Endodermal cell (in vitro differentiated cells): ENCODE measurements around the gene NSG1. TPM values are rescaled to one million over a fixed set of nuclear protein-coding genes. Genes with fewer than 3 reads are reported as not detected.

Experiments
- DNase-seq: peaks from one replicate; pipeline ENCODE4 v3.0.0-alpha.2; 2017
- H3K27ac ChIP-seq: 2 replicates; pipeline ENCODE4 v1.5.1; 2013; ENCODE audit warnings: mild to moderate bottlenecking, low read depth, low read length, moderate library complexity
- H3K27me3 ChIP-seq: 2 replicates; pipeline ENCODE4 v1.6.1; 2013; ENCODE audit warnings: mild to moderate bottlenecking, low read length, moderate library complexity; ENCODE audit not compliant: insufficient read depth, control insufficient read depth, poor library complexity, severe bottlenecking
- H3K36me3 ChIP-seq: 2 replicates; pipeline ENCODE4 v1.7.0; 2013; ENCODE audit warnings: mild to moderate bottlenecking, low read length, moderate library complexity; ENCODE audit not compliant: control insufficient read depth, insufficient read depth
- H3K4me1 ChIP-seq: one replicate; pipeline ENCODE4 v1.7.0; 2013; ENCODE audit warnings: low read length; ENCODE audit not compliant: control insufficient read depth, insufficient read depth
- H3K4me3 ChIP-seq: 2 replicates; pipeline ENCODE4 v1.5.1; 2013; ENCODE audit warnings: mild to moderate bottlenecking, low read length, moderate library complexity
- H3K9ac ChIP-seq: 2 replicates; pipeline ENCODE4 v1.6.1; 2013; ENCODE audit warnings: mild to moderate bottlenecking, low read length, moderate library complexity; ENCODE audit not compliant: poor library complexity, severe bottlenecking; ENCODE audit errors: extremely low read depth
- H3K9me3 ChIP-seq: 2 replicates; pipeline ENCODE4 v1.6.1; 2013; ENCODE audit warnings: mild to moderate bottlenecking, low read length, moderate library complexity; ENCODE audit not compliant: control insufficient read depth
- H3K27ac Mint-ChIP-seq: 2 replicates; pipeline ENCODE4 v1.8.0; 2020; ENCODE audit warnings: mixed read lengths
- H3K27me3 Mint-ChIP-seq: 2 replicates; pipeline ENCODE4 v1.8.0; 2021; ENCODE audit warnings: mild to moderate bottlenecking, mixed read lengths; ENCODE audit not compliant: insufficient read depth
- H3K36me3 Mint-ChIP-seq: 2 replicates; pipeline ENCODE4 v1.8.0; 2020; ENCODE audit warnings: low read depth, mixed read lengths
- H3K4me1 Mint-ChIP-seq: 2 replicates; pipeline ENCODE4 v1.8.0; 2020; ENCODE audit warnings: mixed read lengths
- H3K4me3 Mint-ChIP-seq: 2 replicates; pipeline ENCODE4 v1.8.0; 2020; ENCODE audit warnings: mild to moderate bottlenecking, moderate library complexity, mixed read lengths
- H3K9me3 Mint-ChIP-seq: 2 replicates; pipeline ENCODE4 v1.8.0; 2020; ENCODE audit warnings: mild to moderate bottlenecking, mixed read lengths
- CTCF ChIP-seq: fragments of 200-600 bp; sonication (generic); conservative IDR thresholded peaks from 2 replicates; pipeline ENCODE4 v1.5.0; 2021; ENCODE audit warnings: antibody characterized with exemption, mild to moderate bottlenecking
- WGBS, 2 experiments: methylation state at CpG; one replicate each; pipeline versions ENCODE4 v1.1.5 to v1.1.7; 2013; ENCODE audit warnings: missing lambda C conversion rate in 2 of 2, mixed read lengths in 1 of 2; ENCODE audit not compliant: insufficient coverage in 1 of 2, insufficient read length in 1 of 2; 5-methylcytosine and 5-hydroxymethylcytosine counted together
- total RNA-seq, 2 donors: library from RNA; stranded (reverse); fragmentation: NEBNext Ultra II Directional in 1 of 2; extraction: Animal tissue kit (Norgen Biotek cat#: 25700) in 1 of 2; gene quantifications; 2 replicates in 1 of 2; 3 replicates in 1 of 2; pipeline ENCODE4 v1.2.1, GENCODE V29; 2021

NSG1 gene
- total RNA-seq, 2 donors from 2014 or later = 1.8 to 6.0 TPM

DNA sequence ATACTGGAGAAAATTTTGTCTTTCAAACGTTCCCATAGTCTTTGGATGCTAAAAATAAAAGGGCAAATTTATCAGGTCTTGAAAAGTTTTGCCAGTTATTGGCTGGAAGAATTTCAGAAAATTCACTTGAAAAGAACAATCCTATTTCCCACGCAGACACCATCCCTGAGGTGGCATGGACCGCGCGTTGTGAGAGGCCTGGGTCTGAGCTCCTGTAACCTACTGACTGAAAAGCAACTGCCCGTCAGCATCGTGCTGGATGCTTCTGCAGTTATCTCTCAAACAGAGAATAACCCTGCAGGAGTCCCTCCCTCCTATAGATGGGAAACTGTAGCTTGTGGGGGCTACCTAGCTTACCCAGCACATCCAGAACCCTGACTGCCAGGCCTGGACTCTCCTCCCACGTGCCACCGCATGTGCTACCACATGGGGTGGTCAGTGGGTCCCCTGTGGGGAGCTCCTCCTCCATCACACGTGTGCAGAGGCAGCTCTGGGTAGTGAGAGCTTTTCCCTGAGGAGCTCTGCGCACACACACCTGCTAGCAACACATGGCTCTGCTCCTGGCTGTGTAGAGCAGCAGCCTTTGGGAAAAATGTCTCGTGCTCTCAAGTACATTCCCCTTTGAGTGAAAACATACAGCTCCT lies 36.1 kb downstream of the NSG1 start:
- peaks cover 37% of the 10 kb centered on the region for H3K4me1 Mint-ChIP-seq
- Histone ChIP-seq H3K4me3 (no peak overlapping the region), H3K4me1 (peaks cover 5% of the 10 kb centered on the region), H3K9ac (no peak overlapping the region), H3K36me3 (peaks cover 34% of the 10 kb centered on the region), H3K27me3 (no peaks in the 10 kb centered on the region), H3K27ac (no peak overlapping the region), H3K9me3 (no peaks in the 10 kb centered on the region)
- no peak for TF ChIP-seq CTCF
- WGBS, 2 experiments = 90 to 91% methylated on average over 10 to 12 of the region's 12 CpGs
- no peak overlapping the region for H3K27ac Mint-ChIP-seq
- H3K27me3 Mint-ChIP-seq = peaks cover 3% of the 10 kb centered on the region
- H3K9me3 Mint-ChIP-seq = no peaks in the 10 kb centered on the region
- DNase-seq = peak; percentile 41
- peaks cover 44% of the 10 kb centered on the region for H3K36me3 Mint-ChIP-seq
- no peak overlapping the region for H3K4me3 Mint-ChIP-seq

DNA sequence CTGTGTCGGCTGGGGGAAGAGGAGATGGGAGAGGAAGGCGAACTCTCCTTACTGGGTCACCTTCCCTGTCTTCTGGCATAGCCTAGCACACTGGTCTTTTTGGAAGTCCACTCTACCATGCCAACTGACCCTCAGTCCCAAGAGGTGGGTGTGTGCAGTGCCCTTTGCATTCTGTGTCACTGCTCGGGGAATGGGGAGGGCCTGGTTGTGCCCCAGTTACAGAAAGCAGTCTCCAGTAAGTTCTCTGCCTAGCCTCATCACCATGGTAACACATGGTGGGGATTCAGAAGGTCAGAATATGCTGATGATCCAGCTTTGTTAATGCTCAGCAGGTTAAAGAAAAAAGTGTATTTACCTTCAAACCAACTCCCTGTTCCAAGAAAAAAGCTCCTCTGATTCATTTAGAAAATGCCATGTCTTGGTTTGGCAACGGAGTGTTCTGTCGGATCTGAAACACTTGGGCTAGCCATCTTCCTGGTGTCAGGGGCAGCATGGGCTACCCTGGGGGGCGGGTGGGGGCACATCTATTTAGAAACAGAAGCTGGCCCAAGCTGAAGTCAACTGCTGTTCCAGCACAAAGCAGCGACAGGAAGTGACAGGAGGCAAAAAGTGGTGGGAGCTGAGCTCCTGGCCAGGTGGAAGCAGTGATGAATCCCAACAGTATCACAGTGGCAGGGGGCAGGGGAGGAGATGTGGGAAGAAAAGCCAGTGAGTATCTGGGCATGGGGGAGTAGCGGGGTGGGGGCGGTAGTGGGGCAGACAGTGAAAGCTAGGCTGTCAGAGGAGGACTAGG lies 37.0 kb downstream of the NSG1 start:
- H3K27ac Mint-ChIP-seq = no peak overlapping the region
- H3K36me3 Mint-ChIP-seq = peaks cover 37% of the 10 kb centered on the region
- H3K4me3 ChIP-seq = no peak overlapping the region
- no peak overlapping the region for H3K27ac ChIP-seq
- H3K27me3 ChIP-seq = no peaks in the 10 kb centered on the region
- DNase-seq = peak; percentile 54
- H3K9me3 ChIP-seq = no peaks in the 10 kb centered on the region
- no peak overlapping the region for H3K4me3 Mint-ChIP-seq
- no peaks in the 10 kb centered on the region for H3K9me3 Mint-ChIP-seq
- no peak for TF ChIP-seq CTCF
- H3K4me1 ChIP-seq = peaks cover 5% of the 10 kb centered on the region
- no peak overlapping the region for H3K9ac ChIP-seq
- H3K36me3 ChIP-seq = peaks cover 28% of the 10 kb centered on the region
- WGBS, 2 experiments = 76 to 79% methylated on average over 7 to 9 of the region's 9 CpGs
- H3K27me3 Mint-ChIP-seq = peaks cover 3% of the 10 kb centered on the region
- peaks cover 36% of the 10 kb centered on the region for H3K4me1 Mint-ChIP-seq

DNA sequence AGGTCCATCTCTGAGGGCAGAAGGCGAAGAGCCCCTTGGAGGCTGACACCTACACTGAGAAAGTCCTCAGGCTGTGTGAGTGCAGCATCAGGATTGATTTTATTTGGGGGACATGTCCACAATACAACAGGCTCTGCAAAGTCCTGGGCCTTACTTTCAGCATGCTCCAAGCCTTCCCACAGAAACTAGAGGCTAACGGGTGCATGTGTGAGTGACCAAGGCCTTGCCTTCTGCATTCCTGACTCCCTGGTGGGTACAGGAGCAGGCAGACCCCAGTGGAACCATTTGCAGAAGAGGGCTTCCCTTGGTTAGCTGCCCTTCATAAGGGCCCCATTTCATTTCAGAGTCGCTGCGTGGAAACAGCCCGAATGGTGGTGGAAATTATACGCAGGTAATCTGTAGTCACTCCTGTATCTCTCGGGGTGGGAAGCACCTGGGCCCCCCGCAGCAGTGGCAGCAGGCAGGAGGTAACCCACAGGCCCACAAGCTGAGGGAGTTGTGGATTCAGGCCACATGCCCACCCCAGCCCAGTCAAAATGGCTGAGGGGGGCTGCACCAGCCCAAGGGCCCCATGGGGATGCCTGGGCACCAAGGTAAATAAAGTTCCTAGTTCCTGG lies 37.7 kb downstream of the NSG1 start:
- 87 to 90% methylated on average over 8 of the region's 8 CpGs for WGBS, 2 experiments
- no peak overlapping the region for H3K9ac ChIP-seq

More for the DNA sequence above, 37.7 kb downstream of the NSG1 start:
- no peaks in the 10 kb centered on the region for H3K9me3 ChIP-seq
- peaks cover 35% of the 10 kb centered on the region for H3K36me3 Mint-ChIP-seq
- no peak overlapping the region for H3K27ac ChIP-seq
- no peak for TF ChIP-seq CTCF
- no peak overlapping the region for H3K4me3 ChIP-seq
- no peak overlapping the region for H3K27ac Mint-ChIP-seq
- no peak overlapping the region for H3K4me3 Mint-ChIP-seq
- H3K4me1 Mint-ChIP-seq = peaks cover 36% of the 10 kb centered on the region
- no peaks in the 10 kb centered on the region for H3K27me3 ChIP-seq
- peaks cover 3% of the 10 kb centered on the region for H3K27me3 Mint-ChIP-seq
- H3K4me1 ChIP-seq = peaks cover 5% of the 10 kb centered on the region
- DNase-seq = peak; percentile 39
- peaks cover 24% of the 10 kb centered on the region for H3K36me3 ChIP-seq
- H3K9me3 Mint-ChIP-seq = no peaks in the 10 kb centered on the region
